Caco-2 (cell line): Measurements from ENCODE around the gene RBM4B. TPM values are rescaled to one million over a fixed set of nuclear protein-coding genes. Genes with fewer than 3 reads are reported as not detected.

ENCODE experiments used
- BruUV-seq: library from RNA; stranded (reverse); fragments of 400-500 nt; replicated peaks from 2 replicates; lab custom pipeline; 2021; lab: Mats Ljungman, UMichigan
- CTCF ChIA-PET: fragments of 300-600 bp; sonication (Branson Sonifier 250); formaldehyde crosslinking; loops from one replicate; lab custom pipeline; 2022; ENCODE audit warnings: antibody characterized with exemption; lab: Charles Lee
- POLR2A ChIA-PET: fragments of 300-600 bp; sonication (Branson Sonifier 250); formaldehyde crosslinking; loops from one replicate; lab custom pipeline; 2022; ENCODE audit warnings: antibody characterized with exemption; lab: Charles Lee
- DNase-seq, 2 experiments: peaks; one replicate each; pipeline versions ENCODE4 v3.0.0 to v3.0.0-alpha.2; 2020 to 2022
- H3K27me3 ChIP-seq: replicated peaks from 2 replicates; pipeline ENCODE4 v1.6.0; 2011; ENCODE audit warnings: low read length; ENCODE audit not compliant: control insufficient read depth, insufficient read depth
- H3K36me3 ChIP-seq: 2 replicates; pipeline ENCODE4 v1.5.1; 2011; ENCODE audit warnings: low read length; ENCODE audit not compliant: control insufficient read depth, insufficient read depth
- H3K4me1 ChIP-seq: fragments of 250-450 bp; sonication (Bioruptor Pico); 2 replicates; pipeline ENCODE4 v1.5.1; 2020; ENCODE audit warnings: mild to moderate bottlenecking
- H3K4me3 ChIP-seq: 2 replicates; pipeline ENCODE4 v1.5.1; 2011; ENCODE audit warnings: low read depth, mild to moderate bottlenecking, control low read depth, low read length
- H3K9me3 ChIP-seq: fragments of 250-450 bp; sonication (Bioruptor Pico); 2 replicates; pipeline ENCODE4 v1.5.1; 2020; ENCODE audit warnings: mild to moderate bottlenecking, moderate library complexity
- H3K27ac Mint-ChIP-seq: one replicate; pipeline ENCODE4 v1.8.0; 2022; ENCODE audit warnings: mixed read lengths; ENCODE audit not compliant: unreplicated experiment
- H3K27me3 Mint-ChIP-seq: one replicate; pipeline ENCODE4 v1.8.0; 2022; ENCODE audit warnings: mixed read lengths; ENCODE audit not compliant: insufficient read depth, unreplicated experiment
- H3K36me3 Mint-ChIP-seq: one replicate; pipeline ENCODE4 v1.8.0; 2022; ENCODE audit warnings: mild to moderate bottlenecking, mixed read lengths; ENCODE audit not compliant: insufficient read depth, unreplicated experiment
- H3K4me1 Mint-ChIP-seq: one replicate; pipeline ENCODE4 v1.8.0; 2022; ENCODE audit warnings: low read depth, mixed read lengths; ENCODE audit not compliant: unreplicated experiment
- H3K4me3 Mint-ChIP-seq: one replicate; pipeline ENCODE4 v1.8.0; 2022; ENCODE audit warnings: mild to moderate bottlenecking, moderate library complexity, mixed read lengths; ENCODE audit not compliant: unreplicated experiment
- H3K9me3 Mint-ChIP-seq: one replicate; pipeline ENCODE4 v1.8.0; 2022; ENCODE audit warnings: mixed read lengths; ENCODE audit not compliant: unreplicated experiment
- intact Hi-C: fragments of 100-400 bp; cut with micrococcal nuclease; formaldehyde crosslinking; loops from one replicate; pipeline ENCODE4 v1.10.0; 2022; ENCODE audit not compliant: unreplicated experiment
- total RNA-seq: library from RNA; stranded (reverse); gene quantifications from 2 replicates; pipeline ENCODE4 v1.2.3, GENCODE V29; 2022
- TF ChIP-seq, protein P1 (sequence below), 2 experiments: fragments of 200-600 bp in 1 of 2; IDR thresholded peaks; 1 replicate in 1 of 2; 2 replicates in 1 of 2; pipeline versions ENCODE4 v1.5.1 to v1.8.0; 2011 to 2022; ENCODE audit warnings: antibody characterized with exemption in 1 of 2, control low read depth in 1 of 2, inconsistent platforms in 1 of 2, low read depth in 1 of 2, low read length in 1 of 2, mild to moderate bottlenecking in 1 of 2, moderate library complexity in 1 of 2; ENCODE audit not compliant: insufficient read depth in 1 of 2, severe bottlenecking in 1 of 2, unreplicated experiment in 1 of 2

Gene RBM4B
- total RNA-seq, 1 experiment from 2014 or later, result 45.8 TPM

DNA sequence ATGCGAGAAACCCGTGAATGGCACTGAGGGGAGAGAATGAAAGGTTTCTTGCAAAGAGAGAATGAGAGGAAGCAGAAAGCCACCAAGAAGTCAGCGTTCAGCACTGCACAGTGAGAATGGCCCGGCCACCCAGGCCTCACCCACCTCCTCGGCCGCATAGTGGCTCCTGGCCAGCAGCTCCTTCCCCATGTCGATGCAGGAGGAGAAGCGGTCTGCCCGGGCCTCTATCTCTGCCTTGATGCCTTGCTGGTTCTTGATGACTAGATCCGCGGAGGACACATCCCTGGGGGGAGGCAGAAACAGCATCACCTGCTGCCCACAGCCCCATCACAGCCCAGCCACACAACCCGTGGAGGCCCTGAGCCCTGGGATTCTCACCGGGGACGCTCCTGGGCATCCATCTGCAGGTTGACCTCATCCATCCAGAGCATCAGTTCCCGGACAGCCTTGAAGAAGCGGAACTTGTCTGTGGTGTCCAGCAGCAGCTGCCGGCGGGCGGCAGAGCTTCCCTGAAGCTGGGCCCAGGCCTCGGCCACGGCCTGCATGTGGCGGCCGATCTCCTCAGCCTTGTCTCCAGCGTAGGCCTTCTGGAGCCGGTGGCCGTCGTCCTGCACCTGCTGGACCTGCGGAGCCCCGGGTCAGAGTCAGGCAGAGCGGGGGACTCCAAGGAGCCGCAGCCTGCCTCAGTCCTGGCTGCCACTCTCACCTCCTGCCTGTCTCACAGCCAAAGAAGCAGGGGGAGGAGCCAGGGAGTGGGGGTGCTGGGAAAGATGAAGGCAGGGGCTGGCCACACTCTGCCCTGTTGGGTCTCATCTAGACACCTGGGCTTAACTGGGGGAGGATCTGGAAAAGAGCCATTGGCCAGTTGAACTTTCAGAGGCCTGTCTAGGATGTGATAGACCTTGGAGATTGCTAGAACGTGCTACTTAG is 12.2 kb upstream of the RBM4B start:
- intact Hi-C loops, result no loop called here
- CTCF ChIA-PET, result interaction anchor here (1.5 to 2.6 kb wide), 2 partner anchors 11 to 145 kb away, joined by 4 to 10 read pairs; no protein-coding TSS in a partner anchor

DNA sequence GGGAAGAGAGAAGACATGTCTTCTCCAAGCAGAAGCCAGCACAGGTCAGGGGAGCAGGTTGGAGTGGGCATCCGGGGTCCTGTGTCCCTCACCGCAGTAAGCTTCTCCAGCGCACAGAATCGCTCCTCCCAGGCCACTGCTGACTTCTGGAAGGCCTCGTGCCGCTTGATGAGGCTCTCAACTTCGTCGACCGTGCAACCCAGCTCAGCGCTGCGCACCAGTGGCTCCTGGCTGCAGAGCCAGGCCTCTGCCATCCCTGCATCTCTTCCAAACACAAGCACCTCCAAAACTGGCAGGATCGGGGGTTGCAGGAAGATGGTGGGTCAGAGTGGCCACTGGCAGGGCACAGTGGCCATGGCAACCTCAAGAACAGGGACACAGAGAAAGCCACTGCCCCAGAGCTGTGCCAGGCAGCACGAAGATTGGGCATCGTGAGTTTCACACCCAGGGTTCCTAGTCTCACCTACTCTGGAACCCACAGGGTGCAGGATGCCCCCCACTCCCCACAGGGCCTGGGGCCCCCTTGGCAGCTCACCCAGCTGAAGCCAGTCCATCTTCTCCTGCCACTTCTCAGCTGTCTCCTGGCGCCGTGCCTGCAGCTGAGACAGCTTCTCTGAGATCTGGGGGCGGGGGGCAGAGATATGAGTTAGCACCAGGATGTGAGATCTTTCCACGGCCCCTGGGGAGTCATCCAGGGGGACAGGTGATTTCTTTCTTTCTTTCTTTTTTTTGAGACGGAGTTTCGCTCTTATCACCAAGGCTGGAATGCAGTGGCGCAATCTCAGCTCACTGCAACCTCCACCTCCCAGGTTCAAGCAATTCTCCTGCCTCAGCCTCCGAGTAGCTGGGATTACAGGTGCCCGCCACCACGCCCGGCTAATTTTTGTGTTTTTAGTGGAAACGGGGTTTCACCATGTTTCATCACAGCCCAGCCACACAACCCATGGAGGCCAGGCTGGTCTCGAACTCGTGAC is 11.2 kb upstream of the RBM4B start:
- H3K27me3 Mint-ChIP-seq, result no peaks in the 10 kb centered on the region
- DNase-seq, result peak in 1 of 2 experiments; percentile 54
- peaks cover 43% of the 10 kb centered on the region for H3K36me3 Mint-ChIP-seq
- TF ChIP-seq, protein P1, sequence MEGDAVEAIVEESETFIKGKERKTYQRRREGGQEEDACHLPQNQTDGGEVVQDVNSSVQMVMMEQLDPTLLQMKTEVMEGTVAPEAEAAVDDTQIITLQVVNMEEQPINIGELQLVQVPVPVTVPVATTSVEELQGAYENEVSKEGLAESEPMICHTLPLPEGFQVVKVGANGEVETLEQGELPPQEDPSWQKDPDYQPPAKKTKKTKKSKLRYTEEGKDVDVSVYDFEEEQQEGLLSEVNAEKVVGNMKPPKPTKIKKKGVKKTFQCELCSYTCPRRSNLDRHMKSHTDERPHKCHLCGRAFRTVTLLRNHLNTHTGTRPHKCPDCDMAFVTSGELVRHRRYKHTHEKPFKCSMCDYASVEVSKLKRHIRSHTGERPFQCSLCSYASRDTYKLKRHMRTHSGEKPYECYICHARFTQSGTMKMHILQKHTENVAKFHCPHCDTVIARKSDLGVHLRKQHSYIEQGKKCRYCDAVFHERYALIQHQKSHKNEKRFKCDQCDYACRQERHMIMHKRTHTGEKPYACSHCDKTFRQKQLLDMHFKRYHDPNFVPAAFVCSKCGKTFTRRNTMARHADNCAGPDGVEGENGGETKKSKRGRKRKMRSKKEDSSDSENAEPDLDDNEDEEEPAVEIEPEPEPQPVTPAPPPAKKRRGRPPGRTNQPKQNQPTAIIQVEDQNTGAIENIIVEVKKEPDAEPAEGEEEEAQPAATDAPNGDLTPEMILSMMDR (IDR thresholded peaks at IDR 0.05; ENCODE audit: insufficient read depth in 1 of 2, low read depth in 1 of 2, low read length in 1 of 2, severe bottlenecking in 1 of 2, unreplicated experiment in 1 of 2), result no peak
- Histone ChIP-seq H3K4me3 (no peak overlapping the region), H3K9me3 (no peaks in the 10 kb centered on the region), H3K36me3 (peaks cover 3% of the 10 kb centered on the region; the same call in 1 of the 2 replicates), H3K4me1 (peaks cover 16% of the 10 kb centered on the region), H3K27me3 (no peaks in the 10 kb centered on the region)
- H3K4me3 Mint-ChIP-seq, result no peak overlapping the region
- H3K4me1 Mint-ChIP-seq, result peaks cover 11% of the 10 kb centered on the region
- intact Hi-C loops, result no loop called here
- no peaks in the 10 kb centered on the region for H3K9me3 Mint-ChIP-seq
- ChIA-PET CTCF (interaction anchor here (0.6 to 2.6 kb wide), 4 partner anchors 11 to 250 kb away, joined by 3 to 10 read pairs (median 4); partner anchors contain the start of gene MRPL11), POLR2A (interaction anchor here (0.6 to 1.2 kb wide), 2 partner anchors 10 to 154 kb away, joined by 6 to 7 read pairs; no protein-coding TSS in a partner anchor)
- BruUV-seq, result no TSS peak
- H3K27ac Mint-ChIP-seq, result peak overlapping the region; percentile 48

More for the DNA sequence above, 12.2 kb upstream of the RBM4B start:
- Mint-ChIP-seq H3K4me3 (no peak overlapping the region), H3K4me1 (peaks cover 11% of the 10 kb centered on the region), H3K27me3 (no peaks in the 10 kb centered on the region), H3K36me3 (peaks cover 48% of the 10 kb centered on the region), H3K9me3 (no peaks in the 10 kb centered on the region), H3K27ac (peak overlapping the region; percentile 48)
- Histone ChIP-seq H3K36me3 (peaks cover 6% of the 10 kb centered on the region; the same call in 1 of the 2 replicates), H3K9me3 (no peaks in the 10 kb centered on the region), H3K4me3 (no peak overlapping the region), H3K27me3 (no peaks in the 10 kb centered on the region), H3K4me1 (peaks cover 16% of the 10 kb centered on the region)
- BruUV-seq, result no TSS peak
- no peak for DNase-seq
- POLR2A ChIA-PET, result interaction anchor here (1.2 kb wide), 1 partner anchor 12 kb away, joined by 7 read pairs; no protein-coding TSS in a partner anchor
- TF ChIP-seq, protein P1 (IDR thresholded peaks at IDR 0.05; ENCODE audit: insufficient read depth in 1 of 2, low read depth in 1 of 2, low read length in 1 of 2, severe bottlenecking in 1 of 2, unreplicated experiment in 1 of 2), result no peak
